Natural killer cell (primary cell): Measurements from ENCODE around the gene OR56A1. TPM values are rescaled to one million over a fixed set of nuclear protein-coding genes. Genes with fewer than 3 reads are reported as not detected.

Experiments used
- ATAC-seq, 3 donors: fragments of 150-1000 bp in 2 of 3; fragments of 200-7000 bp in 1 of 3; cut with Tn5 transposase; 1 replicate in 1 of 3; 2 replicates in 2 of 3; pipeline ENCODE4 v1.10.0; 2021; ENCODE audit warnings: mild to moderate bottlenecking in 2 of 3, moderate library complexity in 2 of 3
- DNase-seq, 2 donors: peaks; one replicate each; pipeline versions ENCODE4 v3.0.0 to v3.0.0-alpha.2; 2013 to 2021; ENCODE audit warnings: mixed read lengths in 1 of 2
- H3K27ac ChIP-seq: one replicate; pipeline ENCODE4 v1.5.1; 2013; ENCODE audit warnings: mild to moderate bottlenecking, low read length
- H3K27me3 ChIP-seq: one replicate; pipeline ENCODE4 v1.6.1; 2013; ENCODE audit warnings: low read length; ENCODE audit not compliant: control insufficient read depth, insufficient read depth
- H3K36me3 ChIP-seq: one replicate; pipeline ENCODE4 v1.6.1; 2013; ENCODE audit warnings: low read length; ENCODE audit not compliant: control insufficient read depth, insufficient read depth
- H3K4me1 ChIP-seq: one replicate; pipeline ENCODE4 v1.6.1; 2013; ENCODE audit warnings: low read length; ENCODE audit not compliant: control insufficient read depth, insufficient read depth
- H3K4me3 ChIP-seq: one replicate; pipeline ENCODE4 v1.5.1; 2013; ENCODE audit warnings: low read length
- H3K9me3 ChIP-seq: one replicate; pipeline ENCODE4 v1.6.1; 2013; ENCODE audit warnings: low read length; ENCODE audit not compliant: control insufficient read depth, insufficient read depth
- H3K27ac Mint-ChIP-seq, 2 donors: one replicate each; pipeline ENCODE4 v1.8.0; 2022; ENCODE audit warnings: mild to moderate bottlenecking in 2 of 2, mixed read lengths in 2 of 2, moderate library complexity in 1 of 2
- H3K27me3 Mint-ChIP-seq, 2 donors: one replicate each; pipeline ENCODE4 v1.8.0; 2022; ENCODE audit warnings: low read depth in 2 of 2, mixed read lengths in 2 of 2
- H3K36me3 Mint-ChIP-seq: one replicate; pipeline ENCODE4 v1.8.0; 2022; ENCODE audit warnings: mixed read lengths
- H3K4me1 Mint-ChIP-seq, 2 donors: one replicate each; pipeline ENCODE4 v1.8.0; 2022; ENCODE audit warnings: mixed read lengths in 2 of 2
- H3K4me3 Mint-ChIP-seq: one replicate; pipeline ENCODE4 v1.8.0; 2022; ENCODE audit warnings: mild to moderate bottlenecking, moderate library complexity, mixed read lengths
- H3K9me3 Mint-ChIP-seq, 2 donors: one replicate each; pipeline ENCODE4 v1.8.0; 2022; ENCODE audit warnings: mixed read lengths in 2 of 2
- WGBS: methylation state at CpG from one replicate; pipeline ENCODE4 v1.1.7; 2013; ENCODE audit warnings: missing lambda C conversion rate; ENCODE audit not compliant: insufficient coverage; 5-methylcytosine and 5-hydroxymethylcytosine counted together
- intact Hi-C: fragments of 100-400 bp; cut with micrococcal nuclease; formaldehyde crosslinking; loops from one replicate; pipeline ENCODE4 v1.14.2; 2022
- total RNA-seq, 4 donors: library from RNA; stranded (reverse); fragments of 120-200 nt in 1 of 4; gene quantifications; one replicate each; pipeline versions ENCODE4 v1.2.3 to v1.2.4, GENCODE V29; 2013 to 2022
- TF ChIP-seq, protein P1 (sequence below): fragments of 200-600 bp; IDR thresholded peaks from one replicate; pipeline ENCODE4 v1.8.0; 2022; ENCODE audit warnings: antibody characterized with exemption

OR56A1 gene
- total RNA-seq, 3 donors from 2014 or later (not counting 1 experiment from before 2014, with no cell fraction given), result 0.05 to 0.16 TPM; not detected in 1

GRCh38 chr11:5992604-5993251 is 37.8 kb downstream of the OR56A1 start:
- H3K9me3 ChIP-seq, result no peaks in the 10 kb centered on the region
- no peak for DNase-seq
- intact Hi-C loops, result no loop called here

DNA sequence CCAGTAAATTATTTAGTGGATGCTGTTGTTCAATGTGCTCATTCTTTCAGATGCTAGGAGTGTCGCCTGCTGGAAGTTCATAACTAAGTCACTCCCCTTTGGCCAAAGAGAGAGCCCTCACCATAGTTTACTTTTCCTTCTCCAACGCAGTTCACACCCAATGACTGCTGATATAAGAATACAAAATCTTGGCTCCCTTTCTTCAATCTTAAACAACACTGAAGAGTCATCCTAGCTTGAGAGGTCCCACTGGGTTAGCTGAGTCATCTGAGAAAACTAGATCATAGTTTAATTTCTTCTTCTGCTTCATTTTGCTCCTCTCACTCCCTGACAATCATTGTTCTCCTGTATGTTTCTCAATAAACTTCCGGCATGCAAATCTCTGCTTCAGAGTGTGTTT is 38.4 kb downstream of the OR56A1 start:
- Mint-ChIP-seq H3K9me3 (no peaks in the 10 kb centered on the region), H3K4me1 (no peaks in the 10 kb centered on the region), H3K27me3 (peaks cover 9 to 31% of the 10 kb centered on the region in 2 donors), H3K36me3 (no peaks in the 10 kb centered on the region), H3K4me3 (no peak overlapping the region), H3K27ac (no peak overlapping the region)
- intact Hi-C loops, result no loop called here
- Histone ChIP-seq H3K4me3 (no peak overlapping the region), H3K4me1 (no peaks in the 10 kb centered on the region), H3K27ac (no peak overlapping the region), H3K36me3 (no peaks in the 10 kb centered on the region), H3K27me3 (no peaks in the 10 kb centered on the region), H3K9me3 (no peaks in the 10 kb centered on the region)
- no peak for ATAC-seq
- 87% methylated on average over 3 of the region's 3 CpGs for WGBS
- TF ChIP-seq, protein P1, sequence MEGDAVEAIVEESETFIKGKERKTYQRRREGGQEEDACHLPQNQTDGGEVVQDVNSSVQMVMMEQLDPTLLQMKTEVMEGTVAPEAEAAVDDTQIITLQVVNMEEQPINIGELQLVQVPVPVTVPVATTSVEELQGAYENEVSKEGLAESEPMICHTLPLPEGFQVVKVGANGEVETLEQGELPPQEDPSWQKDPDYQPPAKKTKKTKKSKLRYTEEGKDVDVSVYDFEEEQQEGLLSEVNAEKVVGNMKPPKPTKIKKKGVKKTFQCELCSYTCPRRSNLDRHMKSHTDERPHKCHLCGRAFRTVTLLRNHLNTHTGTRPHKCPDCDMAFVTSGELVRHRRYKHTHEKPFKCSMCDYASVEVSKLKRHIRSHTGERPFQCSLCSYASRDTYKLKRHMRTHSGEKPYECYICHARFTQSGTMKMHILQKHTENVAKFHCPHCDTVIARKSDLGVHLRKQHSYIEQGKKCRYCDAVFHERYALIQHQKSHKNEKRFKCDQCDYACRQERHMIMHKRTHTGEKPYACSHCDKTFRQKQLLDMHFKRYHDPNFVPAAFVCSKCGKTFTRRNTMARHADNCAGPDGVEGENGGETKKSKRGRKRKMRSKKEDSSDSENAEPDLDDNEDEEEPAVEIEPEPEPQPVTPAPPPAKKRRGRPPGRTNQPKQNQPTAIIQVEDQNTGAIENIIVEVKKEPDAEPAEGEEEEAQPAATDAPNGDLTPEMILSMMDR, result no peak
- DNase-seq, result no peak

More at GRCh38 chr11:5992604-5993251, 37.8 kb downstream of the OR56A1 start:
- Mint-ChIP-seq H3K36me3 (no peaks in the 10 kb centered on the region), H3K9me3 (no peaks in the 10 kb centered on the region), H3K4me3 (no peak overlapping the region), H3K4me1 (no peaks in the 10 kb centered on the region), H3K27ac (no peak overlapping the region), H3K27me3 (peaks cover 6 to 25% of the 10 kb centered on the region in 2 donors)
- Histone ChIP-seq H3K36me3 (no peaks in the 10 kb centered on the region), H3K27me3 (no peaks in the 10 kb centered on the region), H3K4me1 (no peaks in the 10 kb centered on the region), H3K27ac (no peak overlapping the region), H3K4me3 (no peak overlapping the region)
- ATAC-seq, result no peak
- TF ChIP-seq, protein P1, result peak; percentile 14
- WGBS, result 81% methylated on average over 2 of the region's 3 CpGs

GRCh38 chr11:5989203-5989602 is 41.4 kb downstream of the OR56A1 start:
- ATAC-seq, result no peak
- WGBS, result 95% methylated on average over 4 of the region's 4 CpGs
- H3K27ac Mint-ChIP-seq, result no peak overlapping the region

More at GRCh38 chr11:5989203-5989602, 41.4 kb downstream of the OR56A1 start:
- Mint-ChIP-seq H3K4me1 (no peaks in the 10 kb centered on the region), H3K9me3 (no peaks in the 10 kb centered on the region), H3K36me3 (no peaks in the 10 kb centered on the region), H3K4me3 (no peak overlapping the region), H3K27me3 (peaks cover 12 to 37% of the 10 kb centered on the region in 2 donors)
- H3K9me3 ChIP-seq, result no peaks in the 10 kb centered on the region
- TF ChIP-seq, protein P1, result no peak
- no peak for DNase-seq
- no peaks in the 10 kb centered on the region for H3K4me1 ChIP-seq
- H3K4me3 ChIP-seq, result no peak overlapping the region
- no peaks in the 10 kb centered on the region for H3K36me3 ChIP-seq
- H3K27me3 ChIP-seq, result no peaks in the 10 kb centered on the region
- H3K27ac ChIP-seq, result no peak overlapping the region
- intact Hi-C loops, result no loop called here
